Heart right ventricle (tissue), 16 donors: ENCODE measurements around the gene ZNHIT2. TPM values are rescaled to one million over a fixed set of nuclear protein-coding genes. Genes with fewer than 3 reads are reported as not detected.
A peak's percentile ranks its signal among the peaks of the same experiment; 100 is the strongest.

Experiments
- ATAC-seq, 8 donors: fragments of 200-7000 bp; cut with Tn5 transposase; one replicate each; pipeline ENCODE4 v1.9.1; 2020; ENCODE audit warnings: mild to moderate bottlenecking in 8 of 8, moderate library complexity in 8 of 8, moderate number of reproducible peaks in 1 of 8
- DNase-seq, 2 donors: peaks; one replicate each; pipeline ENCODE4 v3.0.0-alpha.2; 2020
- H3K27ac ChIP-seq, 10 donors: fragments of 200-600 bp; sonication (generic) in 2 of 10; one replicate each; pipeline versions ENCODE4 v1.5.0 to v1.8.0; 2020 to 2022; ENCODE audit warnings: mild to moderate bottlenecking in 3 of 10
- H3K27me3 ChIP-seq, 7 donors: fragments of 200-600 bp; one replicate each; pipeline ENCODE4 v1.8.0; 2021 to 2022; ENCODE audit warnings: mild to moderate bottlenecking in 2 of 7
- H3K36me3 ChIP-seq, 9 donors: fragments of 200-600 bp; sonication (generic) in 1 of 9; one replicate each; pipeline versions ENCODE4 v1.5.0 to v1.8.0; 2020 to 2022; ENCODE audit warnings: mild to moderate bottlenecking in 2 of 9
- H3K4me1 ChIP-seq, 9 donors: fragments of 200-600 bp; sonication (generic) in 1 of 9; one replicate each; pipeline versions ENCODE4 v1.5.0 to v1.8.0; 2020 to 2022; ENCODE audit warnings: mild to moderate bottlenecking in 4 of 9
- H3K4me3 ChIP-seq, 10 donors: fragments of 200-600 bp; sonication (generic) in 2 of 10; one replicate each; pipeline versions ENCODE4 v1.5.0 to v1.8.0; 2020 to 2022; ENCODE audit warnings: mild to moderate bottlenecking in 7 of 10, moderate library complexity in 2 of 10
- H3K9me3 ChIP-seq, 11 donors: fragments of 200-600 bp in 10 of 11; sonication (generic) in 2 of 11; one replicate each; pipeline versions ENCODE4 v1.5.0 to v1.8.0; 2013 to 2022; ENCODE audit warnings: mild to moderate bottlenecking in 2 of 11, control low read depth in 1 of 11, moderate library complexity in 1 of 11
- WGBS, 2 donors: extraction: QIAGEN DNeasy Blood & Tissue Kit; methylation state at CpG; one replicate each; pipeline ENCODE4 v1.1.7; 2013; ENCODE audit warnings: inconsistent platforms in 1 of 2; 5-methylcytosine and 5-hydroxymethylcytosine counted together
- intact Hi-C, 10 donors: fragments of 100-400 bp; cut with DNase I; formaldehyde crosslinking; loops; one replicate each; pipeline versions ENCODE4 v1.11.1 to v1.14.2; 2022
- polyA plus RNA-seq, 2 donors: library from polyadenylated mRNA; stranded (reverse); fragments of 200-250 nt; gene quantifications; one replicate each; pipeline ENCODE4 v1.2.3, GENCODE V29; 2013
- total RNA-seq, 10 donors: library from RNA; stranded (reverse); fragmentation: NEBNext Ultra II Directional in 3 of 10; extraction: Animal tissue kit (Norgen Biotek cat#: 25700) in 3 of 10; gene quantifications; one replicate each; pipeline versions ENCODE4 v1.2.1 to v1.2.4, GENCODE V29; 2021 to 2023
- TF ChIP-seq, protein P1 (sequence below), 9 donors: fragments of 200-600 bp; sonication (generic) in 2 of 9; IDR thresholded peaks; one replicate each; pipeline versions ENCODE4 v1.5.0 to v1.8.0; 2021 to 2022; ENCODE audit warnings: antibody characterized with exemption in 9 of 9, mild to moderate bottlenecking in 5 of 9, moderate library complexity in 1 of 9
- donor health status: Arrhythmogenic right ventricular cardiomyopathy.
- donor health status: ischemic (EF 13 %, LVEDD 7.1; RV severe dilation, severe dysfunction).
- donor health status: healthy with polysubstance abuse.
- donor health status: DM: no; HTN: yes; CAD: no.
- donor health status: DM: no; HTN: no; CAD: no.
- donor health status: ischemic (EF 25% LVEDD 6.9; RV normal size, moderate dysfunction).
- donor health status: ischemic (EF 25% LVEDD 5.7; RV mildly dilated, moderate dysfunction).
- donor health status: healthy.
- donor health status: DM: yes; HTN: yes; CAD: no.
- donor health status: Ischemic cardiomyopathy.
- donor health status: ischemic (EF 35%, LVEDD 5.7; RV mildly dilated, moderate dysfunction).
- donor health status: nonischemic (EF 11% LVEDD 7.7; RV severe dilation, severe dysfunction).
- donor health status: DM: yes; HTN: yes; CAD: no.
- donor health status: PGD.
- donor health status: ischemic (EF 29% LVEDD 5.4; RV normal size, mild dysfunction).
- donor health status: nonischemic (EF 23%, LVEDD 6.1; RV moderate dilation, normal function).

Gene ZNHIT2
- total and polyA plus RNA-seq, 12 donors: 4.3 to 17.5 (median 6.6) TPM

DNA sequence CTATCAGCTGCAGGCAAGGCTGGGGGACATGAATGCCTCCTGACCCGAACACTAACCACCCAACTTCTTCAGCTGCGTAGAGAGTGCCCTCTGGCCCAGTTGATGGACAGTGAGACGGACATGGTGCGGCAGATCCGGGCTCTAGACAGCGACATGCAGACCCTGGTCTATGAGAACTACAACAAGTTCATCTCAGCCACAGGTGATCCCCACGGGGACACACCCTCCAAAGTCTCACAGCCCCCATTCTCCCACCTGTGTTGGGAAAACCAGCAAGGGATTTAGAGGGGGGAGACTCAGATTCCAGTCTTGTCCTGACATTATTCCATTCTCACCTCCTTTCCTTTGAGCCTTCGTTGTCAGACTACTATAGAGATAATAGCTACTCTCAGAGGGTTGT, 20.6 kb downstream of the ZNHIT2 start:
- peak overlapping the region; percentile 75 to 94 (median 86) for H3K4me3 ChIP-seq
- H3K4me1 ChIP-seq: peaks cover 4 to 39% (median 26%) of the 10 kb centered on the region in 9 donors
- H3K27me3 ChIP-seq: no peaks in the 10 kb centered on the region
- TF ChIP-seq, protein P1, sequence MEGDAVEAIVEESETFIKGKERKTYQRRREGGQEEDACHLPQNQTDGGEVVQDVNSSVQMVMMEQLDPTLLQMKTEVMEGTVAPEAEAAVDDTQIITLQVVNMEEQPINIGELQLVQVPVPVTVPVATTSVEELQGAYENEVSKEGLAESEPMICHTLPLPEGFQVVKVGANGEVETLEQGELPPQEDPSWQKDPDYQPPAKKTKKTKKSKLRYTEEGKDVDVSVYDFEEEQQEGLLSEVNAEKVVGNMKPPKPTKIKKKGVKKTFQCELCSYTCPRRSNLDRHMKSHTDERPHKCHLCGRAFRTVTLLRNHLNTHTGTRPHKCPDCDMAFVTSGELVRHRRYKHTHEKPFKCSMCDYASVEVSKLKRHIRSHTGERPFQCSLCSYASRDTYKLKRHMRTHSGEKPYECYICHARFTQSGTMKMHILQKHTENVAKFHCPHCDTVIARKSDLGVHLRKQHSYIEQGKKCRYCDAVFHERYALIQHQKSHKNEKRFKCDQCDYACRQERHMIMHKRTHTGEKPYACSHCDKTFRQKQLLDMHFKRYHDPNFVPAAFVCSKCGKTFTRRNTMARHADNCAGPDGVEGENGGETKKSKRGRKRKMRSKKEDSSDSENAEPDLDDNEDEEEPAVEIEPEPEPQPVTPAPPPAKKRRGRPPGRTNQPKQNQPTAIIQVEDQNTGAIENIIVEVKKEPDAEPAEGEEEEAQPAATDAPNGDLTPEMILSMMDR (IDR thresholded peaks at IDR 0.05): no peak
- WGBS, 2 donors: 30 to 34% methylated on average over 8 of the region's 8 CpGs
- intact Hi-C loops: loop anchor here in 4 of 10 donors (1.0 to 5.0 kb wide), 4 partner anchors 13 to 740 kb away; partner anchors contain the start of genes CDCA5 (in 2 of the 4), ZFPL1 (in 2 of the 4), ARL2 (in 1 of the 4) and RPS6KA4 (in 1 of the 4)
- ATAC-seq: peak in 3 of 8 donors; percentile 4 to 23 (median 6)
- H3K27ac ChIP-seq: peak overlapping the region; percentile 67 to 96 (median 93)
- H3K36me3 ChIP-seq: peaks cover 0 to 33% (median 2%) of the 10 kb centered on the region in 9 donors
- H3K9me3 ChIP-seq: no peaks in the 10 kb centered on the region
- DNase-seq: no peak

DNA sequence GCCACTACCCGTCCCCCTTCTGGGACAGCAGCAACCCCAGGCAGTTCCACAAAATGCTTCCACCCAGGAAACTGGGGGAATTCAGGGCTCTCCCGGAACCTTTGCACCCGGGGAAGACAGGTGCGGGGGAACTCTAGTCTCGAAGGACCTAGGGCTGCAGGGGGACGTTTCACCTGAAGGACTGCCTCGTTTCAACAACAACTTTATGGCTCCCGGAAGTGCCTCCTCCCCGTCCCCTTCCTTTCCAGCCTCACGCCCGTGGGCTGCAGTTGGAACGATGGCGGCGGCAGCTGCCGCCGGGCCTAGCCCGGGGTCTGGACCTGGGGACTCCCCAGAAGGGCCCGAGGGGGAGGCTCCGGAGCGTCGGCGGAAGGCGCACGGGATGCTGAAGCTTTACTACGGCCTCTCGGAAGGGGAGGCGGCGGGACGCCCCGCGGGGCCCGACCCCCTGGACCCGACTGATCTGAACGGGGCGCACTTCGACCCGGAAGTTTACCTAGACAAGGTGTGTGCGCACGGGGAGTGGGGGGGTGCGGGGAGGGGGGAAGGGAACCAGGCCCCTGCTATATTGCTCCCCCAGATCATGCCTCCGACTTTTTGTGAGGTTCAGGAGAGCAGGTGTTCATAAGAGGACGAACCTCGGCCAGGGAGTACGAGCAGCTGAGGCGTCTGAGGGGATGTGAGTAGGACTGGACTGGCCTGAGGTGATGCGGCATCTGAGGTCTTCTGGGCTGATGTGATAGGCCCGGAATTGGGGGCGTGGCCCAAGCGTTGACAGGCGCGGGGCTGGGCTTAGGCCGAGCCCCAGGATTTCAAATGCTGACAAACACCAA, 21.3 kb downstream of the ZNHIT2 start, which contains the start of gene VPS51:
VPS51 (plus strand) TSS at position 241 of the 833 bp plus-strand sequence; CDS start at position 278, 37 bp downstream.
- peaks cover 0 to 32% (median 2%) of the 10 kb centered on the region in 9 donors for H3K36me3 ChIP-seq
- TF ChIP-seq, protein P1 (IDR thresholded peaks at IDR 0.05): no peak
- H3K9me3 ChIP-seq: no peaks in the 10 kb centered on the region
- peak within 1 kb of the TSS; percentile 75 to 94 (median 86) for H3K4me3 ChIP-seq
- H3K27me3 ChIP-seq: no peaks in the 10 kb centered on the region
- peaks cover 4 to 31% (median 18%) of the 10 kb centered on the region in 9 donors for H3K4me1 ChIP-seq
- whole genome bisulfite sequencing, 2 donors: 0 to 1% methylated on average over 51 to 52 of the region's 52 CpGs
- intact Hi-C loops: loop anchor here in 4 of 10 donors (1.0 to 5.0 kb wide), 4 partner anchors 12 to 739 kb away; partner anchors contain the start of genes CDCA5 (in 2 of the 4), ZFPL1 (in 2 of the 4), ARL2 (in 1 of the 4) and RPS6KA4 (in 1 of the 4)
- peak within 1 kb of the TSS; percentile 67 to 96 (median 93) for H3K27ac ChIP-seq
- peak; percentile 94 to 96 (median 95) for ATAC-seq
- peak; percentile 83 to 90 for DNase-seq

DNA sequence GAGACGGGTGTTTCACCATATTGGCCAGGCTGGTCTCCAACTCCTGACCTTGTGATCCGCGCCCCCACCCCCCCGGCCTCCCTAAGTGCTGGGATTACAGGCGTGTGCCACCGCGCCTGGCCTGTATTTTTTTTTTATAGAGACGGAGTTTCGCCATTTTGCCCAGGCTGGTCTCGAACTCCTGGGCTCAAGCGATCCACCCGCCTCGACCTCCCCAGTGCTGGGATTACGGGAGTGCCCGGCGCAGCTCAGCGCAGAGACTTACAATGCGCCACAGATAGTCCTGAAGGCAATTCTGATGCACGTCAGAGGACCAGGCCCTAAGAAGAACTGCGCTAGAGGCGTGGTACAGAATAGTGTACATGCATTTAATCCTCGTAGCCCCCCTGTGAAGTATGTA, 22.1 kb downstream of the ZNHIT2 start:
- TF ChIP-seq, protein P1 (IDR thresholded peaks at IDR 0.05): no peak
- ATAC-seq (peak in 2 of 8 donors; percentile 3 to 38), DNase-seq (no peak)
- intact Hi-C loops: loop anchor here in 3 of 10 donors (5.0 kb wide), 3 partner anchors 68 to 738 kb away; partner anchors contain the start of genes ARL2 (in 1 of the 3), RPS6KA4 (in 1 of the 3) and SNX15 (in 1 of the 3)
- Histone ChIP-seq H3K27ac (peak overlapping the region; percentile 67 to 96 (median 93)), H3K27me3 (no peaks in the 10 kb centered on the region), H3K9me3 (no peaks in the 10 kb centered on the region), H3K4me1 (peaks cover 4 to 26% (median 16%) of the 10 kb centered on the region in 9 donors), H3K4me3 (peak overlapping the region in 9 of 10 donors; percentile 75 to 94 (median 86)), H3K36me3 (peaks cover 0 to 28% (median 2%) of the 10 kb centered on the region in 9 donors)
- WGBS, 2 donors: 69 to 78% methylated on average over 22 of the region's 22 CpGs

DNA sequence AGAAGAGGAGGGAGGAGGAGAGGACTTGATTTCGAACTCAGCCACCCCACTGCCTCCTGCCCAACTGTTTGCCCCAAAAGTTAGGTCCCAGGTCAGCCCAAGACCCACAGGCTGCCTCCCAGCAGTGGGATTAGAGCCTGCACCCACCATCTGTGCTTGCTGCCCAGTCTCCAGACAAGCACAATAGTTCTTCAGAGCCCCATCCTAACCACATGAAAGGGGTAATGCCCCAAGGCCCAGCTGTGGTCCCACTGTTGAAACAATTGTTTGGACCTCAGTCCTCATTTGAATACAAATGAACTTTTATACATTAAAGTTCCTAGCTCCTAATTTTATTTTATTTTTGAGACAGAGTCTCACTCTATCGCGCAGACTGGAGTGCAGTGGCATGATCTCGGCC, 26.9 kb downstream of the ZNHIT2 start:
- TF ChIP-seq, protein P1 (IDR thresholded peaks at IDR 0.05): no peak
- no peak for ATAC-seq
- no peaks in the 10 kb centered on the region for H3K27me3 ChIP-seq

More for the DNA sequence above, 26.9 kb downstream of the ZNHIT2 start:
- Histone ChIP-seq H3K4me1 (peaks cover 0 to 6% (median 2%) of the 10 kb centered on the region in 9 donors), H3K27ac (no peak overlapping the region), H3K9me3 (no peaks in the 10 kb centered on the region), H3K36me3 (peaks cover 0 to 44% (median 17%) of the 10 kb centered on the region in 9 donors), H3K4me3 (no peak overlapping the region)
- intact Hi-C loops: no loop called here
- 97 to 98% methylated on average over 4 of the region's 4 CpGs for WGBS, 2 donors
- no peak for DNase-seq
